ENCODE data around the gene ETV3.

The ETV3 gene

DNA sequence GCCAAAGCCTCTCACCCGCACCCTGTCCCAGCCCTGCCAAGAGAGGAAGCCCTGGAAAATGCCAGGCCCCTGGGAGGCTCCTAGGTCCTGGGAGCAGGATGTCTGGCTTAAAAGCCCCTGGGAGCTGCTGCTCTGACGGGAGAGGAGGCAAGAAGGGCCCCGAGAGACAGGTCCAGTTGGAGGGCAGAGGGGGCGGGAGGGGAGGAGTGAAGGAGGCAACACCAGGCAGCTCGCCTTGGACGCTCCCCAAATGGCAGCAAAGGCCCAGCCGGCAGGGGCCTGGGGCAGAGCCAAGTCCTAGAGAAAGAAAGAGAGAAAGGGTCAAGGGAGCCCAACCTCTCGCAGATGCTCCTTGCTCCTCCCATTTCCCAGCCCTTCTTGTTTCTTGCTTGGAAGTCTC, 45.4 kb downstream of the ETV3 start:
- H2AFZ ChIP-seq (ENCODE audit: low read depth, low read length) = no peak overlapping the region
- no peaks in the 10 kb centered on the region for H3K79me2 ChIP-seq (ENCODE audit: low read length)
- H3K4me3 ChIP-seq (ENCODE audit: low read length) = no peak overlapping the region
- H3K4me1 ChIP-seq (ENCODE audit: low read length) = peaks cover 24% of the 10 kb centered on the region
- no peaks in the 10 kb centered on the region for H3K9me3 ChIP-seq (ENCODE audit: insufficient read depth, low read length)
- TF ChIP-seq EZH2phosphoT487 (IDR thresholded peaks at IDR 0.05; ENCODE audit: low read depth) = no peak
- no peak for TF ChIP-seq CTCF (IDR thresholded peaks at IDR 0.05; ENCODE audit: low read depth, low read length)
- no peaks in the 10 kb centered on the region for H4K20me1 ChIP-seq (ENCODE audit: insufficient read depth, low read length)
- H3K27me3 ChIP-seq (ENCODE audit: low read depth, low read length) = no peaks in the 10 kb centered on the region
- no peaks in the 10 kb centered on the region for H3K36me3 ChIP-seq (replicated peaks; ENCODE audit: low read depth, low read length)
- no peak overlapping the region for H3K4me2 ChIP-seq (ENCODE audit: low read length)
- no peak overlapping the region for H3K27ac ChIP-seq (ENCODE audit: low read length)
- no peak overlapping the region for H3K9ac ChIP-seq (ENCODE audit: low read length)

GRCh38 chr1:157091668-157092273, 46.4 kb downstream of the ETV3 start:
- Histone ChIP-seq H4K20me1 (ENCODE audit: insufficient read depth, low read length) (no peaks in the 10 kb centered on the region), H2AFZ (ENCODE audit: low read depth, low read length) (no peak overlapping the region), H3K36me3 (replicated peaks; ENCODE audit: low read depth, low read length) (no peaks in the 10 kb centered on the region), H3K9ac (ENCODE audit: low read length) (no peak overlapping the region), H3K27me3 (ENCODE audit: low read depth, low read length) (no peaks in the 10 kb centered on the region), H3K4me2 (ENCODE audit: low read length) (no peak overlapping the region), H3K79me2 (ENCODE audit: low read length) (no peaks in the 10 kb centered on the region), H3K27ac (ENCODE audit: low read length) (no peak overlapping the region), H3K9me3 (ENCODE audit: insufficient read depth, low read length) (no peaks in the 10 kb centered on the region), H3K4me3 (ENCODE audit: low read length) (no peak overlapping the region), H3K4me1 (ENCODE audit: low read length) (peaks cover 24% of the 10 kb centered on the region)
- no peak for TF ChIP-seq CTCF (IDR thresholded peaks at IDR 0.05; ENCODE audit: low read depth, low read length)
- TF ChIP-seq EZH2phosphoT487 (IDR thresholded peaks at IDR 0.05; ENCODE audit: low read depth) = no peak

- Histone ChIP-seq H3K9me3 (ENCODE audit: insufficient read depth, low read length) (no peaks in the 10 kb centered on the region), H3K79me2 (ENCODE audit: low read length) (no peaks in the 10 kb centered on the region), H3K36me3 (replicated peaks; ENCODE audit: low read depth, low read length) (no peaks in the 10 kb centered on the region), H3K4me2 (ENCODE audit: low read length) (no peak overlapping the region), H3K4me3 (ENCODE audit: low read length) (no peak overlapping the region), H3K27me3 (ENCODE audit: low read depth, low read length) (no peaks in the 10 kb centered on the region), H3K27ac (ENCODE audit: low read length) (no peak overlapping the region), H3K9ac (ENCODE audit: low read length) (no peak overlapping the region), H4K20me1 (ENCODE audit: insufficient read depth, low read length) (no peaks in the 10 kb centered on the region), H2AFZ (ENCODE audit: low read depth, low read length) (no peak overlapping the region), H3K4me1 (ENCODE audit: low read length) (peaks cover 24% of the 10 kb centered on the region)
- TF ChIP-seq EZH2phosphoT487 (IDR thresholded peaks at IDR 0.05; ENCODE audit: low read depth) = no peak
- TF ChIP-seq CTCF (IDR thresholded peaks at IDR 0.05; ENCODE audit: low read depth, low read length) = no peak
Observed at GRCh38 chr1:157091186-157091585, 47.0 kb downstream of the ETV3 start.

GRCh38 chr1:157090771-157091170, 47.4 kb downstream of the ETV3 start:
- Histone ChIP-seq H3K9ac (ENCODE audit: low read length) (no peak overlapping the region), H3K4me1 (ENCODE audit: low read length) (peaks cover 24% of the 10 kb centered on the region), H3K79me2 (ENCODE audit: low read length) (no peaks in the 10 kb centered on the region), H4K20me1 (ENCODE audit: insufficient read depth, low read length) (no peaks in the 10 kb centered on the region), H3K27ac (ENCODE audit: low read length) (no peak overlapping the region), H3K27me3 (ENCODE audit: low read depth, low read length) (no peaks in the 10 kb centered on the region), H3K4me3 (ENCODE audit: low read length) (no peak overlapping the region), H3K36me3 (replicated peaks; ENCODE audit: low read depth, low read length) (no peaks in the 10 kb centered on the region), H3K9me3 (ENCODE audit: insufficient read depth, low read length) (no peaks in the 10 kb centered on the region), H2AFZ (ENCODE audit: low read depth, low read length) (peak overlapping the region; percentile 22; the same call in 1 of the 2 replicates), H3K4me2 (ENCODE audit: low read length) (no peak overlapping the region)
- no peak for TF ChIP-seq EZH2phosphoT487 (IDR thresholded peaks at IDR 0.05; ENCODE audit: low read depth)
- no peak for TF ChIP-seq CTCF (IDR thresholded peaks at IDR 0.05; ENCODE audit: low read depth, low read length)
